MM.1S (cell line): ENCODE results near the gene ITGA8.

ENCODE experiments used
- DNase-seq: peaks from one replicate; pipeline ENCODE4 v3.0.0-alpha.2; 2015
- H2AFZ ChIP-seq: fragments of 300-600 bp; sonication (generic); 2 replicates; pipeline ENCODE4 v1.6.0; 2016; ENCODE audit warnings: antibody characterized with exemption, low read length
- H3F3A ChIP-seq: fragments of 300-600 bp; sonication (generic); 2 replicates; pipeline ENCODE4 v1.6.1; 2016; ENCODE audit warnings: mild to moderate bottlenecking, antibody characterized with exemption, low read length, moderate library complexity, mixed read lengths; ENCODE audit not compliant: insufficient read depth
- H3K27ac ChIP-seq: fragments of 300-600 bp; sonication (generic); 2 replicates; pipeline ENCODE4 v1.5.1; 2016; ENCODE audit warnings: mild to moderate bottlenecking, low read length
- H3K27me3 ChIP-seq: fragments of 300-600 bp; sonication (generic); replicated peaks from 2 replicates; pipeline ENCODE4 v1.6.0; 2016; ENCODE audit warnings: low read length; ENCODE audit not compliant: insufficient read depth
- H3K36me3 ChIP-seq: fragments of 300-600 bp; sonication (generic); replicated peaks from 2 replicates; pipeline ENCODE4 v1.6.1; 2016; ENCODE audit warnings: mild to moderate bottlenecking, low read length, mixed read lengths; ENCODE audit not compliant: insufficient read depth
- H3K4me1 ChIP-seq: fragments of 300-600 bp; sonication (generic); 2 replicates; pipeline ENCODE4 v1.6.1; 2016; ENCODE audit warnings: low read length, mixed read lengths
- H3K4me2 ChIP-seq: fragments of 300-600 bp; sonication (generic); 2 replicates; pipeline ENCODE4 v1.6.0; 2016; ENCODE audit warnings: low read depth, low read length
- H3K4me3 ChIP-seq: fragments of 300-600 bp; sonication (generic); 2 replicates; pipeline ENCODE4 v1.5.1; 2016; ENCODE audit warnings: low read length, mixed read lengths
- H3K79me2 ChIP-seq: fragments of 300-600 bp; sonication (generic); 2 replicates; pipeline ENCODE4 v1.6.1; 2016; ENCODE audit warnings: mixed run types, low read length, mixed read lengths
- H3K9ac ChIP-seq: fragments of 300-600 bp; sonication (generic); 2 replicates; pipeline ENCODE4 v1.6.1; 2016; ENCODE audit warnings: low read length, mixed read lengths
- H3K9me2 ChIP-seq: fragments of 300-600 bp; sonication (generic); replicated peaks from 2 replicates; pipeline ENCODE4 v1.6.1; 2016; ENCODE audit warnings: mild to moderate bottlenecking, low read length, mixed read lengths; ENCODE audit not compliant: insufficient read depth
- H3K9me3 ChIP-seq: fragments of 300-600 bp; sonication (generic); replicated peaks from 2 replicates; pipeline ENCODE4 v1.6.1; 2016; ENCODE audit warnings: mild to moderate bottlenecking, low read length, mixed read lengths; ENCODE audit not compliant: insufficient read depth
- H4K20me1 ChIP-seq: fragments of 300-600 bp; sonication (generic); 2 replicates; pipeline ENCODE4 v1.6.1; 2016; ENCODE audit warnings: mild to moderate bottlenecking, low read length, moderate library complexity, mixed read lengths; ENCODE audit not compliant: insufficient read depth
- CTCF ChIP-seq: fragments of 300-600 bp; sonication (generic); IDR thresholded peaks from 2 replicates; pipeline ENCODE4 v1.5.1; 2016; ENCODE audit warnings: antibody characterized with exemption, low read length, mixed read lengths
- EZH2 ChIP-seq: fragments of 300-600 bp; sonication (generic); optimal IDR thresholded peaks from 2 replicates; pipeline ENCODE3; 2017; ENCODE audit warnings: low read depth, mild to moderate bottlenecking, antibody characterized with exemption, low read length, mixed read lengths
- EZH2phosphoT487 ChIP-seq: fragments of 300-600 bp; sonication (generic); IDR thresholded peaks from 2 replicates; pipeline ENCODE4 v1.6.1; 2018; ENCODE audit warnings: antibody characterized with exemption, low read length

Gene ITGA8

DNA sequence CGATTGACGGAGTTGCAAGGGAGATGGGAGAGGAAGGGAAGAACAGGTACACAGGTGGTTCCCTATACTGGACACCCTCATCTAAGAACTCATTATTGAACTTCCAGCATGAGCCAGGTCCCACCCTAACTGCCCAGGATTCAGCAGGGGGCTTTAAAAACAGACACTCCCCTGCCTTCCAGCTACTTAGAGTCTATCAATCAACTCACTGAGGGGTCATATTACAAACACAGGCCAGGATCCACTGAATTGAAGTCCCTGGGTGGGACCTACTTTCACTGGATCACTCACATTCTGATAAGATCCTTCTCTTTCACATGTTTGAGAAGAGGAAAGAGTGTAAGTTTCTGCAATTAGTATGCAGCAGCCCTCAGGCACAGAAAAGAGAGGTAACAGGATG, 92.8 kb downstream of the ITGA8 start:
- TF ChIP-seq EZH2phosphoT487, result no peak
- TF ChIP-seq EZH2, result no peak
- no peak for TF ChIP-seq CTCF
- no peak overlapping the region for H3K27ac ChIP-seq
- no peaks in the 10 kb centered on the region for H4K20me1 ChIP-seq
- no peak overlapping the region for H2AFZ ChIP-seq
- H3K9ac ChIP-seq, result no peak overlapping the region
- peaks cover 44% of the 10 kb centered on the region; the same call in 1 of the 2 replicates for H3K79me2 ChIP-seq
- H3F3A ChIP-seq, result 0 out of 2 replicates have a peak, but pooled peaks cover 2% of the 10 kb centered on the region
- no peak overlapping the region for H3K4me3 ChIP-seq
- H3K36me3 ChIP-seq, result peaks cover 9% of the 10 kb centered on the region; the same call in 1 of the 2 replicates
- H3K4me1 ChIP-seq, result no peaks in the 10 kb centered on the region
- H3K9me3 ChIP-seq, result no peaks in the 10 kb centered on the region
- no peaks in the 10 kb centered on the region for H3K9me2 ChIP-seq
- no peak overlapping the region for H3K4me2 ChIP-seq
- no peak for DNase-seq
- H3K27me3 ChIP-seq, result no peaks in the 10 kb centered on the region

DNA sequence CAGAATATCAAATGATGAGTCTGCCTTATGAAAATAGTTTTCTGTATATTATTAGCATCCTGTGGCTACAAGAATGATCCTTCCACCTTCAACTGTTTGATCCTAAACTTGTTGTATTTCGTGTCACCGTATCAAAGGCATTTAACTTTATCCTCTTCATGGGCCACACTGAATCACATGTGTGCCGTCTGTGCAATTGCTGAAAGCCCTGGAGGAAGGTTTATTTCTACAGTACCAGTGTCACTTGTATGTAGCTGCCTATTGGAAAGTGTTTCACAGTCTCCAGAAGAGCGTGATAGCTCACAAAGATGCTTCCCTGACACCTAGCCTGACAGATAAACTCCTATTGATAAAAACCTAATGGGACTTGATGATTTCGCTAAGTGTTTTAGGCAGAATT, 94.5 kb downstream of the ITGA8 start:
- Histone ChIP-seq H3K9ac (no peak overlapping the region), H3K9me3 (no peaks in the 10 kb centered on the region), H2AFZ (no peak overlapping the region), H3K9me2 (no peaks in the 10 kb centered on the region), H3K79me2 (peaks cover 50% of the 10 kb centered on the region), H3K36me3 (peaks cover 9% of the 10 kb centered on the region; the same call in 1 of the 2 replicates), H3F3A (0 out of 2 replicates have a peak, but pooled peaks cover 2% of the 10 kb centered on the region), H3K4me2 (no peak overlapping the region), H3K4me1 (no peaks in the 10 kb centered on the region), H3K27ac (no peak overlapping the region), H3K4me3 (no peak overlapping the region), H4K20me1 (no peaks in the 10 kb centered on the region), H3K27me3 (no peaks in the 10 kb centered on the region)
- no peak for DNase-seq
- TF ChIP-seq EZH2phosphoT487 (no peak), CTCF (no peak), EZH2 (no peak)

GRCh38 chr10:15624401-15625196, 95.1 kb downstream of the ITGA8 start:
- no peak for DNase-seq
- Histone ChIP-seq H3K79me2 (peaks cover 44% of the 10 kb centered on the region), H3K9ac (no peak overlapping the region), H4K20me1 (no peaks in the 10 kb centered on the region), H3K4me3 (no peak overlapping the region), H3K36me3 (peaks cover 9% of the 10 kb centered on the region; the same call in 1 of the 2 replicates), H3K4me2 (no peak overlapping the region), H2AFZ (no peak overlapping the region), H3K27ac (no peak overlapping the region), H3F3A (0 out of 2 replicates have a peak, but pooled peaks cover 2% of the 10 kb centered on the region), H3K27me3 (no peaks in the 10 kb centered on the region), H3K9me3 (no peaks in the 10 kb centered on the region), H3K4me1 (no peaks in the 10 kb centered on the region), H3K9me2 (no peaks in the 10 kb centered on the region)
- no peak for TF ChIP-seq EZH2
- no peak for TF ChIP-seq CTCF
- TF ChIP-seq EZH2phosphoT487, result no peak
